Calu3 (cell line): ENCODE measurements around the gene USP20. TPM values are rescaled to one million over a fixed set of nuclear protein-coding genes. Genes with fewer than 3 reads are reported as not detected.

Source experiments
- BruUV-seq: library from RNA; stranded (reverse); fragments of 400-500 nt; replicated peaks from 2 replicates; lab custom pipeline; 2021; lab: Mats Ljungman, UMichigan
- CTCF ChIA-PET: fragments of 300-600 bp; sonication (Branson Sonifier 250); formaldehyde crosslinking; loops from one replicate; lab custom pipeline; 2022; ENCODE audit warnings: antibody characterized with exemption; lab: Charles Lee
- DNase-seq: peaks from one replicate; pipeline ENCODE4 v3.0.0; 2022
- H3K27ac Mint-ChIP-seq: one replicate; pipeline ENCODE4 v1.8.0; 2022; ENCODE audit warnings: mixed read lengths; ENCODE audit not compliant: unreplicated experiment
- H3K27me3 Mint-ChIP-seq: one replicate; pipeline ENCODE4 v1.8.0; 2022; ENCODE audit warnings: mixed read lengths; ENCODE audit not compliant: unreplicated experiment
- H3K36me3 Mint-ChIP-seq: one replicate; pipeline ENCODE4 v1.8.0; 2022; ENCODE audit warnings: mild to moderate bottlenecking, moderate library complexity, mixed read lengths; ENCODE audit not compliant: insufficient read depth, unreplicated experiment
- H3K4me1 Mint-ChIP-seq: one replicate; pipeline ENCODE4 v1.8.0; 2022; ENCODE audit warnings: mild to moderate bottlenecking, low read depth, mixed read lengths; ENCODE audit not compliant: unreplicated experiment
- H3K4me3 Mint-ChIP-seq: one replicate; pipeline ENCODE4 v1.8.0; 2022; ENCODE audit warnings: mild to moderate bottlenecking, low read depth, moderate library complexity, mixed read lengths; ENCODE audit not compliant: unreplicated experiment
- H3K9me3 Mint-ChIP-seq: one replicate; pipeline ENCODE4 v1.8.0; 2022; ENCODE audit warnings: low read depth, mixed read lengths; ENCODE audit not compliant: unreplicated experiment
- CTCF ChIP-seq: fragments of 200-600 bp; IDR thresholded peaks from one replicate; pipeline ENCODE4 v1.8.0; 2022; ENCODE audit warnings: antibody characterized with exemption; ENCODE audit not compliant: unreplicated experiment
- intact Hi-C: fragments of 100-400 bp; cut with micrococcal nuclease; formaldehyde crosslinking; loops from one replicate; pipeline ENCODE4 v1.10.0; 2022; ENCODE audit not compliant: unreplicated experiment
- total RNA-seq: library from RNA; stranded (reverse); gene quantifications from 2 replicates; pipeline ENCODE4 v1.2.3, GENCODE V29; 2022

Gene USP20
- total RNA-seq, 1 experiment from 2014 or later: 14.9 TPM

GRCh38 chr9:129841071-129841470, 5.8 kb downstream of the USP20 start:
- no peak for DNase-seq
- Mint-ChIP-seq H3K4me3 (no peak overlapping the region), H3K4me1 (no peaks in the 10 kb centered on the region), H3K9me3 (no peaks in the 10 kb centered on the region), H3K27me3 (no peaks in the 10 kb centered on the region), H3K27ac (no peak overlapping the region), H3K36me3 (peaks cover 7% of the 10 kb centered on the region)
- CTCF ChIA-PET: no interaction called here
- intact Hi-C loops: no loop called here
- TF ChIP-seq CTCF: no peak
- BruUV-seq: no TSS peak

- no peaks in the 10 kb centered on the region for H3K36me3 Mint-ChIP-seq
- TF ChIP-seq CTCF: no peak
- H3K27me3 Mint-ChIP-seq: no peaks in the 10 kb centered on the region
- no peaks in the 10 kb centered on the region for H3K9me3 Mint-ChIP-seq
- intact Hi-C loops: no loop called here
- BruUV-seq: no TSS peak
- DNase-seq: no peak
- no peak overlapping the region for H3K4me3 Mint-ChIP-seq
- no peaks in the 10 kb centered on the region for H3K4me1 Mint-ChIP-seq
- CTCF ChIA-PET: interaction anchor here (0.5 kb wide), 1 partner anchor 27 kb away, joined by 4 read pairs; no protein-coding TSS in a partner anchor
- no peak overlapping the region for H3K27ac Mint-ChIP-seq
These were observed 10.1 kb downstream of the USP20 start for GRCh38 chr9:129845373-129845772.

- Mint-ChIP-seq H3K4me3 (no peak overlapping the region), H3K36me3 (no peaks in the 10 kb centered on the region), H3K9me3 (no peaks in the 10 kb centered on the region), H3K27ac (no peak overlapping the region), H3K4me1 (no peaks in the 10 kb centered on the region), H3K27me3 (no peaks in the 10 kb centered on the region)
- intact Hi-C loops: no loop called here
- CTCF ChIA-PET: no interaction called here
- no peak for TF ChIP-seq CTCF
- BruUV-seq: no TSS peak
- no peak for DNase-seq
These were observed 13.6 kb downstream of the USP20 start for GRCh38 chr9:129848712-129849441.

GRCh38 chr9:129849901-129850300, 14.6 kb downstream of the USP20 start:
- no peak overlapping the region for H3K27ac Mint-ChIP-seq
- no peak for TF ChIP-seq CTCF
- intact Hi-C loops: no loop called here
- no TSS peak for BruUV-seq
- no peak overlapping the region for H3K4me3 Mint-ChIP-seq
- no peak for DNase-seq
- no peaks in the 10 kb centered on the region for H3K27me3 Mint-ChIP-seq
- CTCF ChIA-PET: no interaction called here
- no peaks in the 10 kb centered on the region for H3K9me3 Mint-ChIP-seq
- H3K4me1 Mint-ChIP-seq: no peaks in the 10 kb centered on the region
- H3K36me3 Mint-ChIP-seq: no peaks in the 10 kb centered on the region
